ENCODE results near the gene USP40.

DNA sequence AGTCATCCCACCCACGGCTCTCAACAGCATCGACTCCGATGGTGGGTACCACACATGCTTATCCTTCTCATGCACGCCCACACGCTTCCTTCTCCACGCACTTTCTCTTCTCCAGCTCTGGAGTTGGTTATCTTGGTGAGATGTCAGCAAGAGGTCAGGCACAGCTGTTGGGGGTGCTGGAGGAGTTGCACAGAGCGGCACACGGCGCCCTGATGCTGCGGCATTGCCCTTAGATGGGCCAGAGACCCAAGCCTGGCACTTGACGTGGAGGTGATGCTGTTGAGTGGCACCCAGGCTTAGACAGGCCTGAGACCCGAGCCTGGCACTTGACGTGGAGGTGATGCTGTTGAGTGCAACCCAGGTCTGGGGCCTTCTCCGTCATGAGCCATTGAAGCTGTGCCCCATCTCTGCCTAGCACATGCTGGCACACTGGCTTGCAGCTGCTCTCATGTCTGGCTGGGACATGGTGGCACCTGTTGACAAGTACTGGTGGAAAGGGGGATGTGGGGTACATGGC lies 129.1 kb downstream of the USP40 start:
- TF ChIP-seq, protein P1, sequence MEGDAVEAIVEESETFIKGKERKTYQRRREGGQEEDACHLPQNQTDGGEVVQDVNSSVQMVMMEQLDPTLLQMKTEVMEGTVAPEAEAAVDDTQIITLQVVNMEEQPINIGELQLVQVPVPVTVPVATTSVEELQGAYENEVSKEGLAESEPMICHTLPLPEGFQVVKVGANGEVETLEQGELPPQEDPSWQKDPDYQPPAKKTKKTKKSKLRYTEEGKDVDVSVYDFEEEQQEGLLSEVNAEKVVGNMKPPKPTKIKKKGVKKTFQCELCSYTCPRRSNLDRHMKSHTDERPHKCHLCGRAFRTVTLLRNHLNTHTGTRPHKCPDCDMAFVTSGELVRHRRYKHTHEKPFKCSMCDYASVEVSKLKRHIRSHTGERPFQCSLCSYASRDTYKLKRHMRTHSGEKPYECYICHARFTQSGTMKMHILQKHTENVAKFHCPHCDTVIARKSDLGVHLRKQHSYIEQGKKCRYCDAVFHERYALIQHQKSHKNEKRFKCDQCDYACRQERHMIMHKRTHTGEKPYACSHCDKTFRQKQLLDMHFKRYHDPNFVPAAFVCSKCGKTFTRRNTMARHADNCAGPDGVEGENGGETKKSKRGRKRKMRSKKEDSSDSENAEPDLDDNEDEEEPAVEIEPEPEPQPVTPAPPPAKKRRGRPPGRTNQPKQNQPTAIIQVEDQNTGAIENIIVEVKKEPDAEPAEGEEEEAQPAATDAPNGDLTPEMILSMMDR (IDR thresholded peaks at IDR 0.05) = no peak
- TF ChIP-seq EP300 (IDR thresholded peaks at IDR 0.05) = no peak

Data from esophagus muscularis mucosa (tissue), 3 donors.